ENCODE results near the gene CCDC102A. TPM values are rescaled to one million over a fixed set of nuclear protein-coding genes. Genes with fewer than 3 reads are reported as not detected.
A peak's percentile ranks its signal among the peaks of the same experiment; 100 is the strongest.

Gene CCDC102A
- total RNA-seq, 3 donors from 2014 or later, result 1.2 to 16.2 (median 2.5) TPM

DNA sequence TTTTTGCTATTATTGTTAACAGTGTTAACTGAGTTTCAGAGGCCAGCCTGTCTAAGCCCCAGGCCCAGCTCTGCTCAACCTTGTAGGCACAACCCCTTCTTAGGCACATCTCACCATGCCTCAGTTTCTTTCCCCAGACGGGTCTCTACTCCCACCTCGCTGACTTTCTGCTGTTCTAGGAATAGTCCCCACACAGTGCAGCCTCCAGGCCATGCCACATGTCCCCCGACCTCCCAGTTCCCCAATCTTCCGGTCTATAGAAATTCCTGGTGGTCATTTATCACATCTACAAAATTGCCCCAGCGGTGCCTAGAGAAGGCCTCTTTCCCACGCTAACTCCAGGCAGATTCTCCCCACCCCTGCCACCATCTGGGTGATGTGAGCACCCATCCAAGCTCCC is 40.8 kb upstream of the CCDC102A start:
- H3K4me1 ChIP-seq (ENCODE audit: low read depth), result no peaks in the 10 kb centered on the region
- no peaks in the 10 kb centered on the region for H3K36me3 ChIP-seq (ENCODE audit: low read depth)
- H3K9me3 ChIP-seq, result no peaks in the 10 kb centered on the region
- intact Hi-C loops (cut with DNase I, micrococcal nuclease), result loop anchor here in 1 of 2 donors (10.0 kb wide), 1 partner anchor 148 kb away; no protein-coding TSS in a partner anchor
- TF ChIP-seq, protein P1, sequence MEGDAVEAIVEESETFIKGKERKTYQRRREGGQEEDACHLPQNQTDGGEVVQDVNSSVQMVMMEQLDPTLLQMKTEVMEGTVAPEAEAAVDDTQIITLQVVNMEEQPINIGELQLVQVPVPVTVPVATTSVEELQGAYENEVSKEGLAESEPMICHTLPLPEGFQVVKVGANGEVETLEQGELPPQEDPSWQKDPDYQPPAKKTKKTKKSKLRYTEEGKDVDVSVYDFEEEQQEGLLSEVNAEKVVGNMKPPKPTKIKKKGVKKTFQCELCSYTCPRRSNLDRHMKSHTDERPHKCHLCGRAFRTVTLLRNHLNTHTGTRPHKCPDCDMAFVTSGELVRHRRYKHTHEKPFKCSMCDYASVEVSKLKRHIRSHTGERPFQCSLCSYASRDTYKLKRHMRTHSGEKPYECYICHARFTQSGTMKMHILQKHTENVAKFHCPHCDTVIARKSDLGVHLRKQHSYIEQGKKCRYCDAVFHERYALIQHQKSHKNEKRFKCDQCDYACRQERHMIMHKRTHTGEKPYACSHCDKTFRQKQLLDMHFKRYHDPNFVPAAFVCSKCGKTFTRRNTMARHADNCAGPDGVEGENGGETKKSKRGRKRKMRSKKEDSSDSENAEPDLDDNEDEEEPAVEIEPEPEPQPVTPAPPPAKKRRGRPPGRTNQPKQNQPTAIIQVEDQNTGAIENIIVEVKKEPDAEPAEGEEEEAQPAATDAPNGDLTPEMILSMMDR (IDR thresholded peaks at IDR 0.05), result no peak
- H3K4me3 ChIP-seq, result no peak overlapping the region
- ATAC-seq (no peak), DNase-seq (no peak)

DNA sequence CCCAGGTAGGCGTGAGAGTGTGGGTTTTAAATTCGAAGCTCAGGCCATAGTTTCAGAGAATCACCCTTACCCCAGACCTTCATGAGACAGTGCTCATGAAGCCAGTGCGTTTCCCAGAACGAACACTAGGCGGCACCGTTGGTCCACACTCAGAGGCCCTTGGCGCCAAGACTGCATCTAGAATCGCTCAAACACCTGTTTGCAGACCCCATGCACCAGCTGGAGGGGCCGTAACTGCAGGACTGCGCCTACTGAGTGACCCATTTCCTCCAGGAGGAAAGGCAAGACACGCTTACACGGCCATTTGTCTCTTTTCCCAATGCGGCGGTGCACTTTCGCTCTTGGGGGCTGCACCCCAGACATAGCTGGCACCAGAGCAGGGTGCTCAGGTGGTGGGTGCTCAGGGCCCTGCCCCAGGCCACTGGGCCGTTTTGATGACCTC is 40.1 kb upstream of the CCDC102A start:
- Histone ChIP-seq H3K9me3 (no peaks in the 10 kb centered on the region), H3K4me1 (ENCODE audit: low read depth) (no peaks in the 10 kb centered on the region), H3K4me3 (no peak overlapping the region), H3K36me3 (ENCODE audit: low read depth) (no peaks in the 10 kb centered on the region)
- intact Hi-C loops (cut with DNase I, micrococcal nuclease), result loop anchor here in 1 of 2 donors (10.0 kb wide), 1 partner anchor 148 kb away; no protein-coding TSS in a partner anchor
- DNase-seq, result peak in 2 of 3 donors; percentile 85 to 91
- TF ChIP-seq, protein P1 (IDR thresholded peaks at IDR 0.05), result peak; percentile 89
- ATAC-seq, result peak; percentile 86

DNA sequence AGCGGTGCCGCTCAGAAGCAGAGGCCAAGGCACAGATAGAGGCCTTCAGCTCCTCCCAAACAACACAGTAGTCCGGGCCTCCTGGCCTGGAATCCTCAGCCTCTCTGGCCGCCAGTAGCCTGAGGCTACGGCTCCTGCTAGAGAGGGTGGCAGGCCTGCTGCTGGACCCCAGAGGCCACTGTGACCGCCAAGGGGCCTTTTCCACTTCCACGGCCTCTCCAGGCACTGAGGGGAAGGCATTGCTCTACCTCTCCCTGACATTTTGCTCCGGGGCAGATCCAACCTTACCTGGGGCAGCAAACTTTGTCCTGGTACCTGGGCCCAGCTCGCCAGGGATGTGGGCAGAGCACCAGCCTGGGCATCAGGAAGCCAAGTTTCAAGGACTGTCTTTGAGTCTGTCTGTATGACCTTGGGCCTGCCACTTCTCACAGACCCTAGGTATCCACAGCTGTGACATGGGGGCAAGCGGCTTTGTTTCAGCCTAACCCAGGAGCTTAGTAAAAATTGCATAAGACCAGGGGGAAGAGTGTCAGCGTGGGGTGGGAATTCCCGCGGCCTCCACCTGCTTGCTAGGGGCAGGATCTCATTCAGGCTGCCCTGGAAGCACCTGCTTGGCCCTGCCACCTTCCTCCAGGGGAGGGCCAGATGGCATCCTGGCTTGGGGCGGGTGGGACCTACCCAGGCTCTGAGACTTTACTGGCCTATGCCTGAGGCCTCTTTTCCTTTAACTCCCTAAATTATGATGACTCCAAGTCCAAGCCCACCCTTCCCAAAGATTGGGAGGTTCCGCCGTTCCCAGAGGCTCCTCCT is 39.3 kb upstream of the CCDC102A start:
- no peaks in the 10 kb centered on the region for H3K9me3 ChIP-seq
- no peak overlapping the region for H3K4me3 ChIP-seq
- intact Hi-C loops (cut with DNase I, micrococcal nuclease), result loop anchor here in 1 of 2 donors (10.0 kb wide), 1 partner anchor 149 kb away; no protein-coding TSS in a partner anchor
- TF ChIP-seq, protein P1 (IDR thresholded peaks at IDR 0.05), result no peak
- H3K4me1 ChIP-seq (ENCODE audit: low read depth), result no peaks in the 10 kb centered on the region
- no peak for ATAC-seq
- H3K36me3 ChIP-seq (ENCODE audit: low read depth), result no peaks in the 10 kb centered on the region
- DNase-seq, result no peak

DNA sequence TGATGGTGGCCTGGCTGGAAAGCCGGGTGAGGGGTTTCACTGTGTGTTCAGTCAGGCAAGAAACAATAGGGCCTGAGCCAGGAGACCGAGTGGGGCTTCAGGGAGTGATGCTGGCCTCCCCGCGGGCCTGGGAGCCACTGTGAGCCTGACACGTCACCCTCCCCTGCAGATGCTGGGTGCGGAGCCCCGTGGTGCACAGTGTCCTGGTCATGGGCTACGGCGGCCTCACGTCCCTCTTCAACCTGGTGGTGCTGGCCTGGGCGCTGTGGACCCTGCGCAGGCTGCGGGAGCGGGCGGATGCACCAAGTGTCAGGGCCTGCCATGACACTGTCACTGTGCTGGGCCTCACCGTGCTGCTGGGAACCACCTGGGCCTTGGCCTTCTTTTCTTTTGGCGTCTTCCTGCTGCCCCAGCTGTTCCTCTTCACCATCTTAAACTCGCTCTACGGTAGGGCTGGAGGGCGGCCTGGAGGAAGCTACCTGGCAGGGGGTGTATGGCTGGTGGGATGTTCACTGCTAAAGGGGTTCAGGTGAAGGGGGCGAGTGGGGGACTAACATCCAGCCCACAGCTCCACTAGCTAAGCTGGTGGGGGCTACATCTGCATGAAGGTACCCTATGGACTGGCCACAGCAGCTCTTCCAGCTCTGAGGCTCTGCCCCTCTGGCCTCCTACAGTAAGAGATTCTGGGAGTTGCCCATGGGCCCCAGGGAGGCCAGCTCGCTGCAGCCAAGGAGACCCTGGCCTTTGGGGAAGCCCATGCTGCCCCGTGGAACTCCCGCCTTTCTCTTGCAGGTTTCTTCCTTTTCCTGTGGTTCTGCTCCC is 38.5 kb upstream of the CCDC102A start:
- no peak for DNase-seq
- TF ChIP-seq, protein P1 (IDR thresholded peaks at IDR 0.05), result no peak
- Histone ChIP-seq H3K9me3 (no peaks in the 10 kb centered on the region), H3K36me3 (ENCODE audit: low read depth) (no peaks in the 10 kb centered on the region), H3K4me3 (no peak overlapping the region), H3K4me1 (ENCODE audit: low read depth) (no peaks in the 10 kb centered on the region)
- ATAC-seq, result no peak
- intact Hi-C loops (cut with DNase I, micrococcal nuclease), result loop anchor here in 1 of 2 donors (10.0 kb wide), 1 partner anchor 150 kb away; no protein-coding TSS in a partner anchor

DNA sequence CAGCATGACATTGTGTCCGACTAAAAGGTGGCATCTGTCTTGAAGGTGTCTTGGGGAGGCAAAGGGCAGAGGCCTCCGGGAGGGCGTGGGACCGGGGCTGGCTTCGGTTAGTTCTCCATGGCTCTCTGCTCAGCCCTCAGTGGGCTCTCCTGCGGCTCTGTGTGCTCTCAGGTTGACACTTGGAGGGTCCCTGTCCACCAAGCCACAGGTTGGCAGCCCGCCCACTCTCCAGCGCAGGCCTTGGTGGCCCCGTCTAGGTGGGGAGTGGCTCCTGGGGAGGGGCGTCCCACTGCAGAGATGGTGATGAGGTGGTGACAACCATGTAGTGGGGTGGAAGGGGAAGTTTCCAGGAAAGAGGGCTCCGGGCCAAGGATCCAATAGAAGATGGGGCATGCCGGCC is 37.7 kb upstream of the CCDC102A start:
- Histone ChIP-seq H3K4me3 (no peak overlapping the region), H3K9me3 (no peaks in the 10 kb centered on the region), H3K36me3 (ENCODE audit: low read depth) (no peaks in the 10 kb centered on the region), H3K4me1 (ENCODE audit: low read depth) (no peaks in the 10 kb centered on the region)
- no peak for DNase-seq
- ATAC-seq, result no peak
- intact Hi-C loops (cut with DNase I, micrococcal nuclease), result loop anchor here in 1 of 2 donors (10.0 kb wide), 1 partner anchor 151 kb away; no protein-coding TSS in a partner anchor
- TF ChIP-seq, protein P1 (IDR thresholded peaks at IDR 0.05), result no peak
